Tibial artery (tissue), 4 donors: Measurements from ENCODE around the gene KHK.

Experiments used
- DNase-seq, 2 donors: peaks; one replicate each; pipeline ENCODE4 v3.0.0-alpha.2; 2019
- H3K27ac ChIP-seq, 2 donors: fragments of 200-600 bp; sonication (generic) in 1 of 2; 1 replicate in 1 of 2; 2 replicates in 1 of 2; pipeline ENCODE4 v1.5.1; 2018 to 2019; ENCODE audit warnings: mild to moderate bottlenecking in 1 of 2
- H3K27me3 ChIP-seq, 2 donors: fragments of 200-600 bp; sonication (generic) in 1 of 2; one replicate each; pipeline versions ENCODE4 v1.5.1 to v1.6.0; 2016 to 2019
- H3K36me3 ChIP-seq, 3 donors: fragments of 200-600 bp; sonication (generic) in 2 of 3; one replicate each; pipeline ENCODE4 v1.5.1; 2016 to 2019; ENCODE audit warnings: mild to moderate bottlenecking in 2 of 3
- H3K4me1 ChIP-seq, 4 donors: fragments of 200-600 bp; sonication (generic) in 2 of 4; 1 replicate in 3 of 4; 2 replicates in 1 of 4; pipeline ENCODE4 v1.5.1; 2016 to 2019
- H3K4me3 ChIP-seq, 2 donors: fragments of 200-600 bp; sonication (generic) in 1 of 2; 1 replicate in 1 of 2; 2 replicates in 1 of 2; pipeline ENCODE4 v1.5.1; 2018 to 2019; ENCODE audit warnings: mild to moderate bottlenecking in 2 of 2
- H3K9me3 ChIP-seq, 3 donors: fragments of 200-600 bp; sonication (generic) in 1 of 3; one replicate each; pipeline ENCODE4 v1.5.1; 2016 to 2019
- CTCF ChIP-seq, 2 experiments: fragments of 200-600 bp in 1 of 2; fragments of 450-650 bp in 1 of 2; IDR thresholded peaks; one replicate each; pipeline ENCODE4 v1.5.1; 2017 to 2019; ENCODE audit warnings: antibody characterized with exemption in 2 of 2, mild to moderate bottlenecking in 1 of 2, moderate library complexity in 1 of 2
- intact Hi-C: fragments of 100-400 bp; cut with DNase I; formaldehyde crosslinking; loops from one replicate; pipeline ENCODE4 v1.15.0; 2023; ENCODE audit warnings: low total_unique reads

Gene KHK

GRCh38 chr2:27084297-27085061, 2.1 kb upstream of the KHK start:
- Histone ChIP-seq H3K4me3 (no peak overlapping the region), H3K4me1 (peaks cover 0 to 59% (median 49%) of the 10 kb centered on the region in 4 donors), H3K27me3 (no peaks in the 10 kb centered on the region), H3K36me3 (peaks cover 10 to 19% (median 18%) of the 10 kb centered on the region in 3 donors), H3K27ac (peak overlapping the region; percentile 91 to 96), H3K9me3 (no peaks in the 10 kb centered on the region)
- intact Hi-C loops, result loop anchor here (2.0 to 5.0 kb wide), 3 partner anchors 32 to 114 kb away; partner anchors contain the start of genes AGBL5, MAPRE3 and TMEM214
- TF ChIP-seq CTCF (IDR thresholded peaks at IDR 0.05), result no peak
- no peak for DNase-seq

GRCh38 chr2:27085062-27085672, 1.4 kb upstream of the KHK start:
- intact Hi-C loops, result loop anchor here (2.0 to 5.0 kb wide), 2 partner anchors 33 to 114 kb away; partner anchors contain the start of genes AGBL5 and MAPRE3
- Histone ChIP-seq H3K4me1 (peaks cover 0 to 53% (median 45%) of the 10 kb centered on the region in 4 donors), H3K36me3 (peaks cover 10 to 19% (median 18%) of the 10 kb centered on the region in 3 donors), H3K27ac (peak overlapping the region; percentile 91 to 96), H3K4me3 (peak overlapping the region; percentile 63 to 85), H3K9me3 (no peaks in the 10 kb centered on the region), H3K27me3 (no peaks in the 10 kb centered on the region)
- DNase-seq, result no peak
- TF ChIP-seq CTCF (IDR thresholded peaks at IDR 0.05), result no peak

GRCh38 chr2:27085673-27086089, 891 bp upstream of the KHK start:
- peak overlapping the region; percentile 63 to 85 for H3K4me3 ChIP-seq
- peak overlapping the region; percentile 91 to 96 for H3K27ac ChIP-seq
- no peaks in the 10 kb centered on the region for H3K9me3 ChIP-seq
- peaks cover 10 to 19% (median 18%) of the 10 kb centered on the region in 3 donors for H3K36me3 ChIP-seq
- peak; percentile 15 to 52 for TF ChIP-seq CTCF (IDR thresholded peaks at IDR 0.05)
- peak; percentile 86 to 94 for DNase-seq
- no peaks in the 10 kb centered on the region for H3K27me3 ChIP-seq
- peaks cover 0 to 48% (median 40%) of the 10 kb centered on the region in 4 donors for H3K4me1 ChIP-seq
- intact Hi-C loops, result loop anchor here (2.0 to 5.0 kb wide), 2 partner anchors 33 to 115 kb away; partner anchors contain the start of genes AGBL5 and MAPRE3

GRCh38 chr2:27086090-27086723, 365 bp upstream of the KHK start:
- intact Hi-C loops, result loop anchor here (5.0 kb wide), 1 partner anchor 34 kb away; the partner anchor contains the start of gene AGBL5
- H3K27ac ChIP-seq, result peak overlapping the region; percentile 91 to 96
- DNase-seq, result peak; percentile 93 to 97
- no peaks in the 10 kb centered on the region for H3K9me3 ChIP-seq
- peaks cover 10 to 19% (median 18%) of the 10 kb centered on the region in 3 donors for H3K36me3 ChIP-seq
- H3K4me3 ChIP-seq, result peak overlapping the region; percentile 63 to 85
- peaks cover 0 to 43% (median 35%) of the 10 kb centered on the region in 4 donors for H3K4me1 ChIP-seq
- TF ChIP-seq CTCF (IDR thresholded peaks at IDR 0.05), result peak; percentile 82 to 95
- H3K27me3 ChIP-seq, result no peaks in the 10 kb centered on the region

- peaks cover 0 to 26% (median 19%) of the 10 kb centered on the region in 4 donors for H3K4me1 ChIP-seq
- H3K36me3 ChIP-seq, result peaks cover 1 to 14% (median 9%) of the 10 kb centered on the region in 3 donors
- TF ChIP-seq CTCF (IDR thresholded peaks at IDR 0.05), result no peak
- no peak overlapping the region for H3K4me3 ChIP-seq
- no peaks in the 10 kb centered on the region for H3K27me3 ChIP-seq
- DNase-seq, result no peak
- intact Hi-C loops, result loop anchor here (5.0 kb wide), 1 partner anchor 36 kb away; the partner anchor contains the start of gene AGBL5
- H3K9me3 ChIP-seq, result no peaks in the 10 kb centered on the region
- no peak overlapping the region for H3K27ac ChIP-seq
Measured at GRCh38 chr2:27087823-27088410, 1.3 kb downstream of the KHK start.
